ENCODE data around the gene EYS.
"Not testable (repeated sequence)": the region's sequence is repeated elsewhere in the genome, so short reads cannot be mapped to it uniquely, and the experiment has no call there.

Gene EYS

GRCh38 chr6:65002882-65003281, 704.1 kb downstream of the EYS start:
- not testable (repeated sequence) for H3K9me3 ChIP-seq (ENCODE audit: control insufficient read depth in 2 of 2, low read length in 2 of 2); H3K27me3 ChIP-seq (ENCODE audit: control insufficient read depth in 2 of 2, insufficient read depth in 2 of 2, low read length in 2 of 2); H3K4me3 ChIP-seq (ENCODE audit: low read length in 2 of 2); H3K9ac ChIP-seq (ENCODE audit: low read depth in 1 of 2, low read length in 2 of 2); H3K27ac ChIP-seq (ENCODE audit: low read depth in 2 of 2, low read length in 2 of 2); H3K4me1 ChIP-seq (ENCODE audit: control insufficient read depth in 2 of 2, insufficient read depth in 2 of 2, low read length in 2 of 2); H3K36me3 ChIP-seq (ENCODE audit: control insufficient read depth in 2 of 2, insufficient read depth in 2 of 2, low read length in 2 of 2)

- Histone ChIP-seq H3K9ac (ENCODE audit: low read depth in 1 of 2, low read length in 2 of 2) (no peak overlapping the region), H3K27me3 (ENCODE audit: control insufficient read depth in 2 of 2, insufficient read depth in 2 of 2, low read length in 2 of 2) (no peaks in the 10 kb centered on the region), H3K4me1 (ENCODE audit: control insufficient read depth in 2 of 2, insufficient read depth in 2 of 2, low read length in 2 of 2) (no peaks in the 10 kb centered on the region), H3K9me3 (ENCODE audit: control insufficient read depth in 2 of 2, low read length in 2 of 2) (no peaks in the 10 kb centered on the region), H3K36me3 (ENCODE audit: control insufficient read depth in 2 of 2, insufficient read depth in 2 of 2, low read length in 2 of 2) (no peaks in the 10 kb centered on the region), H3K27ac (ENCODE audit: low read depth in 2 of 2, low read length in 2 of 2) (no peak overlapping the region), H3K4me3 (ENCODE audit: low read length in 2 of 2) (no peak overlapping the region)
Measured at GRCh38 chr6:65000815-65001214, 706.2 kb downstream of the EYS start.

DNA sequence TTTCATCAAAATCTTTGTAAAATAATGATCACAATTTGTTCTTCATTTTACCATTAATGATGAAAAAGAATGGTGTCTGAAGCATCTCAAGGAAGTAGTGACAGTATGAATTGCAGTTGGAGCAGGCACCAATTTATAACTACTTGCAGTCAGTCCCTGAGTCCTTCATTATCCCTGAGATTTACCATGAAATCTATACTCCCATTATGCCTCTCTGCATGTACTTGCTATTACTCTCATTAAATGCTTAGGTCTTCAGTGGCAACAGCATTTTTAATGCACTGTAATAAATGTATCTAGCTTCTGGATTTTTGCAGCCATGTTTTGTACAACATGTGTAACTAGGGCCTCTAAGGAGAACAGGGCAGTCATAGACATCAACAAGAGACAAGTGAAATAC, 708.8 kb downstream of the EYS start:
- no peaks in the 10 kb centered on the region for H3K9me3 ChIP-seq (ENCODE audit: control insufficient read depth in 2 of 2, low read length in 2 of 2)
- no peak overlapping the region for H3K27ac ChIP-seq (ENCODE audit: low read depth in 2 of 2, low read length in 2 of 2)
- no peak overlapping the region for H3K4me3 ChIP-seq (ENCODE audit: low read length in 2 of 2)

DNA sequence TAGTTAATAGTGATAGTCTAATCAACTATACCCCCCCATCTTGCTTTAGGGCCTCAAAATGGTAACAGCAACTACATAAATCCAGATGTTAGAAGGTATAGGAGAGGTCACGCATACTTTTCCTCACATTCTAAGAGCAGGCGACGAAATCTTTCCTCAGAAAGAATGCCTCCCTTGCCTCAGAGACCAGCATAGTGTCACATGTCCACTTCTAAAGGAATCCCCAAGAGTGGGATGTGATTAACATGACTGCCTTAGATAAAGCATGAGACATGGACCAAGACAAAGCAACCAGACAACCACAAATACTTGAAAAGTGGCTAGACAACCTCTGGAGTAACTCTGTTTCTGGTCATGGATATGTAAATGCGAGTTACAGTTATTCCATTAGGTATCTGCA, 710.7 kb downstream of the EYS start:
- no peaks in the 10 kb centered on the region for H3K4me1 ChIP-seq (ENCODE audit: control insufficient read depth in 2 of 2, insufficient read depth in 2 of 2, low read length in 2 of 2)
- H3K36me3 ChIP-seq (ENCODE audit: control insufficient read depth in 2 of 2, insufficient read depth in 2 of 2, low read length in 2 of 2): no peaks in the 10 kb centered on the region
- no peaks in the 10 kb centered on the region for H3K27me3 ChIP-seq (ENCODE audit: control insufficient read depth in 2 of 2, insufficient read depth in 2 of 2, low read length in 2 of 2)
- no peak overlapping the region for H3K27ac ChIP-seq (ENCODE audit: low read depth in 2 of 2, low read length in 2 of 2)
- H3K9ac ChIP-seq (ENCODE audit: low read depth in 1 of 2, low read length in 2 of 2): no peak overlapping the region
- H3K4me3 ChIP-seq (ENCODE audit: low read length in 2 of 2): no peak overlapping the region
- no peaks in the 10 kb centered on the region for H3K9me3 ChIP-seq (ENCODE audit: control insufficient read depth in 2 of 2, low read length in 2 of 2)

More for the DNA sequence above, 708.8 kb downstream of the EYS start:
- no peaks in the 10 kb centered on the region for H3K36me3 ChIP-seq (ENCODE audit: control insufficient read depth in 2 of 2, insufficient read depth in 2 of 2, low read length in 2 of 2)
- H3K4me1 ChIP-seq (ENCODE audit: control insufficient read depth in 2 of 2, insufficient read depth in 2 of 2, low read length in 2 of 2): no peaks in the 10 kb centered on the region
- no peaks in the 10 kb centered on the region for H3K27me3 ChIP-seq (ENCODE audit: control insufficient read depth in 2 of 2, insufficient read depth in 2 of 2, low read length in 2 of 2)
- no peak overlapping the region for H3K9ac ChIP-seq (ENCODE audit: low read depth in 1 of 2, low read length in 2 of 2)

GRCh38 chr6:64990652-64991304, 716.2 kb downstream of the EYS start:
- Histone ChIP-seq H3K36me3 (ENCODE audit: control insufficient read depth in 2 of 2, insufficient read depth in 2 of 2, low read length in 2 of 2) (no peaks in the 10 kb centered on the region), H3K27ac (ENCODE audit: low read depth in 2 of 2, low read length in 2 of 2) (no peak overlapping the region), H3K27me3 (ENCODE audit: control insufficient read depth in 2 of 2, insufficient read depth in 2 of 2, low read length in 2 of 2) (no peaks in the 10 kb centered on the region), H3K4me3 (ENCODE audit: low read length in 2 of 2) (no peak overlapping the region), H3K4me1 (ENCODE audit: control insufficient read depth in 2 of 2, insufficient read depth in 2 of 2, low read length in 2 of 2) (no peaks in the 10 kb centered on the region), H3K9ac (ENCODE audit: low read depth in 1 of 2, low read length in 2 of 2) (no peak overlapping the region), H3K9me3 (ENCODE audit: control insufficient read depth in 2 of 2, low read length in 2 of 2) (no peaks in the 10 kb centered on the region)

- Histone ChIP-seq H3K4me1 (ENCODE audit: control insufficient read depth in 2 of 2, insufficient read depth in 2 of 2, low read length in 2 of 2) (no peaks in the 10 kb centered on the region), H3K4me3 (ENCODE audit: low read length in 2 of 2) (no peak overlapping the region), H3K27me3 (ENCODE audit: control insufficient read depth in 2 of 2, insufficient read depth in 2 of 2, low read length in 2 of 2) (no peaks in the 10 kb centered on the region), H3K9me3 (ENCODE audit: control insufficient read depth in 2 of 2, low read length in 2 of 2) (no peaks in the 10 kb centered on the region), H3K9ac (ENCODE audit: low read depth in 1 of 2, low read length in 2 of 2) (no peak overlapping the region), H3K27ac (ENCODE audit: low read depth in 2 of 2, low read length in 2 of 2) (no peak overlapping the region), H3K36me3 (ENCODE audit: control insufficient read depth in 2 of 2, insufficient read depth in 2 of 2, low read length in 2 of 2) (no peaks in the 10 kb centered on the region)
Measured at GRCh38 chr6:64988148-64988547, 718.9 kb downstream of the EYS start.

GRCh38 chr6:64987066-64987465, 720.0 kb downstream of the EYS start:
- H3K27ac ChIP-seq (ENCODE audit: low read depth in 2 of 2, low read length in 2 of 2): no peak overlapping the region
- no peak overlapping the region for H3K9ac ChIP-seq (ENCODE audit: low read depth in 1 of 2, low read length in 2 of 2)
- H3K4me3 ChIP-seq (ENCODE audit: low read length in 2 of 2): no peak overlapping the region
- H3K36me3 ChIP-seq (ENCODE audit: control insufficient read depth in 2 of 2, insufficient read depth in 2 of 2, low read length in 2 of 2): no peaks in the 10 kb centered on the region
- no peaks in the 10 kb centered on the region for H3K9me3 ChIP-seq (ENCODE audit: control insufficient read depth in 2 of 2, low read length in 2 of 2)
- H3K4me1 ChIP-seq (ENCODE audit: control insufficient read depth in 2 of 2, insufficient read depth in 2 of 2, low read length in 2 of 2): no peaks in the 10 kb centered on the region
- H3K27me3 ChIP-seq (ENCODE audit: control insufficient read depth in 2 of 2, insufficient read depth in 2 of 2, low read length in 2 of 2): no peaks in the 10 kb centered on the region

DNA sequence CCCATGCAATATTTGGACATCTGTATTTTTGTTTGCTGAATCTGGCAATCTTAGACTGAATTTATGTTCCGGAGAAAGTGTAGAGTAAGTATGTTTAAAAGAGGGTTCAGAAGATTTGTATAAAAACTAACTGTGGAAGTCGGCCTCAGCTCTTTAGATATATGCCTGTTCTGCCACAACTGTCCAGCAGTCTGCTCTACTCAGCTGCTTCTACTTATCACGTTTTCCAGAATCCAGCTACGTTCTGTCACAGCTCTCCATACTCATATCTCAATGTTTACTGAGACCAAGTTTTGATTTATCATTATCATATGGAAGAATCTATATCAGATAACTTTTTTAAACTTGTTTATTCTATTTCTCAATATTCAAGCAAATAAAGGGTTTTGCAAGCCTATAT, 721.3 kb downstream of the EYS start:
- no peaks in the 10 kb centered on the region for H3K9me3 ChIP-seq (ENCODE audit: control insufficient read depth in 2 of 2, low read length in 2 of 2)
- no peaks in the 10 kb centered on the region for H3K36me3 ChIP-seq (ENCODE audit: control insufficient read depth in 2 of 2, insufficient read depth in 2 of 2, low read length in 2 of 2)
- H3K4me1 ChIP-seq (ENCODE audit: control insufficient read depth in 2 of 2, insufficient read depth in 2 of 2, low read length in 2 of 2): no peaks in the 10 kb centered on the region
- no peaks in the 10 kb centered on the region for H3K27me3 ChIP-seq (ENCODE audit: control insufficient read depth in 2 of 2, insufficient read depth in 2 of 2, low read length in 2 of 2)
- H3K9ac ChIP-seq (ENCODE audit: low read depth in 1 of 2, low read length in 2 of 2): no peak overlapping the region
- no peak overlapping the region for H3K27ac ChIP-seq (ENCODE audit: low read depth in 2 of 2, low read length in 2 of 2)
- no peak overlapping the region for H3K4me3 ChIP-seq (ENCODE audit: low read length in 2 of 2)

DNA sequence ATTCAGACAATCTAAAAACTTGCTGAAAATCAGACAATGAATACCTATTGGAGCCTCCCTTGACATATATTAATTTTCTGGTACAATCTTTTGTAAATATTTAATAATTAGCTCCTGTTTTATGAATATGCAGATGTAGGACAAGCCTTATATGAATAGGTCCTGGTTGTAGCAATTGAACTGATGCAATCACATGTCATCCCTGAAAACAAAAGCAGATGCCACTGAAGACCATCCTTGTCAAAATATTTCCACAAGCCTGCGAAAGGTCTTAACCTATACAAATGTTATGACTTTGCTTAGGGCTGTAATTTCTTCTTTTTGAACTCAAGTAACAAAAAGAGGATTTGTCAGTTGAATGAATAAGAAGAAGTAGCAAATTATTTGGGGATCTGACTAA, 722.1 kb downstream of the EYS start:
- Histone ChIP-seq H3K4me3 (ENCODE audit: low read length in 2 of 2) (no peak overlapping the region), H3K27me3 (ENCODE audit: control insufficient read depth in 2 of 2, insufficient read depth in 2 of 2, low read length in 2 of 2) (no peaks in the 10 kb centered on the region), H3K4me1 (ENCODE audit: control insufficient read depth in 2 of 2, insufficient read depth in 2 of 2, low read length in 2 of 2) (no peaks in the 10 kb centered on the region)

DNA sequence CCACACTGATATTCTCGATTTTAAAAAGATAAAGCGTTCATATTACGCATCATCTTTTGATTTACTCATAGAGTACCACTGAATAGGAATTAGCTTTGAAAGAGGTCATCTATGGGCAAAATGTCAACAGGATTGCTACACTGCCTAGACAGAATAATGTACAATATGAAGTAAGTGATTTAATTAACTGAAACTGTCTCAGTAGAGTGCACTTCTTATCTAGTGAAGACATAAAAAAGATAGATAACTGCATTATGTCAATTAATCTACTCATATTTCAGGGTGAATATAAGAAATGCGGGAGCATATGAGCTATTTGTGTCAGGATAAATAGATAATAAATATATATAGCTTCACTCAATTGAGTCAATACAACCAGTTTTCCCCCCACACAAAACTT, 723.9 kb downstream of the EYS start:
- Histone ChIP-seq H3K9ac (ENCODE audit: low read depth in 1 of 2, low read length in 2 of 2) (no peak overlapping the region), H3K9me3 (ENCODE audit: control insufficient read depth in 2 of 2, low read length in 2 of 2) (no peaks in the 10 kb centered on the region), H3K27ac (ENCODE audit: low read depth in 2 of 2, low read length in 2 of 2) (no peak overlapping the region)

More for the DNA sequence above, 722.1 kb downstream of the EYS start:
- no peaks in the 10 kb centered on the region for H3K9me3 ChIP-seq (ENCODE audit: control insufficient read depth in 2 of 2, low read length in 2 of 2)
- no peak overlapping the region for H3K9ac ChIP-seq (ENCODE audit: low read depth in 1 of 2, low read length in 2 of 2)
- no peaks in the 10 kb centered on the region for H3K36me3 ChIP-seq (ENCODE audit: control insufficient read depth in 2 of 2, insufficient read depth in 2 of 2, low read length in 2 of 2)
- H3K27ac ChIP-seq (ENCODE audit: low read depth in 2 of 2, low read length in 2 of 2): no peak overlapping the region

GRCh38 chr6:64973142-64973541, 733.9 kb downstream of the EYS start:
- Histone ChIP-seq H3K4me3 (ENCODE audit: low read length in 2 of 2) (no peak overlapping the region), H3K9me3 (ENCODE audit: control insufficient read depth in 2 of 2, low read length in 2 of 2) (no peaks in the 10 kb centered on the region), H3K27ac (ENCODE audit: low read depth in 2 of 2, low read length in 2 of 2) (no peak overlapping the region), H3K9ac (ENCODE audit: low read depth in 1 of 2, low read length in 2 of 2) (no peak overlapping the region), H3K4me1 (ENCODE audit: control insufficient read depth in 2 of 2, insufficient read depth in 2 of 2, low read length in 2 of 2) (no peaks in the 10 kb centered on the region), H3K36me3 (ENCODE audit: control insufficient read depth in 2 of 2, insufficient read depth in 2 of 2, low read length in 2 of 2) (no peaks in the 10 kb centered on the region), H3K27me3 (ENCODE audit: control insufficient read depth in 2 of 2, insufficient read depth in 2 of 2, low read length in 2 of 2) (no peaks in the 10 kb centered on the region)

More for the DNA sequence above, 723.9 kb downstream of the EYS start:
- Histone ChIP-seq H3K4me3 (ENCODE audit: low read length in 2 of 2) (no peak overlapping the region), H3K4me1 (ENCODE audit: control insufficient read depth in 2 of 2, insufficient read depth in 2 of 2, low read length in 2 of 2) (no peaks in the 10 kb centered on the region), H3K36me3 (ENCODE audit: control insufficient read depth in 2 of 2, insufficient read depth in 2 of 2, low read length in 2 of 2) (no peaks in the 10 kb centered on the region), H3K27me3 (ENCODE audit: control insufficient read depth in 2 of 2, insufficient read depth in 2 of 2, low read length in 2 of 2) (no peaks in the 10 kb centered on the region)
